GM18873 (cell line): ENCODE measurements around the gene TCEAL4.
"Not testable (repeated sequence)": the region's sequence is repeated elsewhere in the genome, so short reads cannot be mapped to it uniquely, and the experiment has no call there.

ENCODE experiments used
- ATAC-seq: cut with Tn5 transposase; IDR thresholded peaks from one replicate; pipeline ENCODE4 v1.9.1; 2021; ENCODE audit warnings: mild to moderate bottlenecking, moderate library complexity, moderate number of reproducible peaks; ENCODE audit not compliant: unreplicated experiment, low FRiP score

The TCEAL4 gene

DNA sequence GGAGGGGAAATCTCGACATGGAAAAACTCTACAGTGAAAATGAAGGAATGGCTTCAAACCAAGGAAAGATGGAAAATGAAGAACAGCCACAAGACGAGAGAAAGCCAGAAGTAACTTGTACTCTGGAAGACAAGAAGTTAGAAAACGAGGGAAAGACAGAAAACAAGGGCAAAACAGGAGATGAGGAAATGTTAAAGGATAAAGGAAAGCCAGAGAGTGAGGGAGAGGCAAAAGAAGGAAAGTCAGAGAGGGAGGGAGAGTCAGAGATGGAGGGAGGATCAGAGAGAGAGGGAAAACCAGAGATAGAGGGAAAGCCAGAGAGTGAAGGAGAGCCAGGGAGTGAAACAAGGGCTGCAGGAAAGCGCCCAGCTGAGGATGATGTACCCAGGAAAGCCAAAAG is 1.3 kb downstream of the TCEAL4 start:
- no peak for ATAC-seq

GRCh38 chrX:103592295-103592694 is 7.0 kb downstream of the TCEAL4 start:
- not testable (repeated sequence) for ATAC-seq

GRCh38 chrX:103595202-103595601 is 9.9 kb downstream of the TCEAL4 start:
- ATAC-seq, result not testable (repeated sequence)

DNA sequence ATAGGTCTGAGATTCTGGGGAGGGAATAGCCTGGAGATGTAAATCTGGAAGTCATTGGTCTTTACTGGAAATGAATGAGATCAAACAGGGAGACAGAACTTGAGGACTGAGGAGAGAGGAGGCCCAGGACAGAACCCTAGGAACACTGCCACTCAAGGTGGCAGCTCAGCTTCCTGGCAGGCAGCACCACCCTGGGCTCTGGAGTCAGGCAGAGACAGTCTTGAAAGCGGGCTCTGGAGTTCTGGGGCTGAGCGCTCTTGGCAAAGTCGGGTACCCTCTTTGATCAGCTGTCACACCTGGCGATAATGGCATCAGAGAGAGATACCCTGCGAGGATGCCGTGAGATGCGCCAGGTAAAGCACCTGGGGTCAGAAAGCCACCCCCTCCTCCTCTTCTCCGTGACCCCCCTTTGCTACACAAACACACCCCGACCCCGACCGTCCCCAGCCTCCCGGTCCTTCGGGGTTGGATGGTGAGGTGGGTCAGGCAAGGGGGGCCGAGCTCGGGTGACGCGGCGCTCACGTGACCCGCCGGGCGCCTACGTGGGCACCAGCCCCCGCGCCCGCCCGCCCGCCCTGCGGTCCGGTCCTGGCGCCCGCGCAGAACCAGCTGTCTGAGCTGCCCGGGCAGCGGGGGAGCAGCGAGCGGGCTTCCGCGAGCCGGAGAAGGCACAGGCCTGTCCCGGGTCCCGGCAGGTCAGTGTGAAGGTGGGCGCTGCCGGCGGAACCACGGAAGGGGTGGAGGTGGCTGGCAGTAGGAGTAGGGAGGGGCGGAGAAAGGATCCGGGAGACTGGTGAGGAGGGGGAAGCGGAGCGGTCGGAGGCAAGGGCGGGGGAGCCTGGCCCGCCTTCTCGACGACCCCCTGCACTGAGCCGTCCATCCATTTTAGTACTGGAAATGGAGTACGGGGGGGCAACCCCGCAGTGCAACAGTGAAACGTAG is 22.3 kb downstream of the TCEAL4 start, which contains the start of gene TCEAL3:
Gene TCEAL3 (plus strand): TSS at position 600 of the 942 bp plus-strand sequence. CDS start 1,102 bp downstream, outside the sequence.
- no peak for ATAC-seq

- ATAC-seq, result no peak
Measured at GRCh38 chrX:103608306-103608963, 23.1 kb downstream of the TCEAL4 start.

- ATAC-seq, result no peak
Measured at GRCh38 chrX:103610282-103610681, 25.0 kb downstream of the TCEAL4 start.

DNA sequence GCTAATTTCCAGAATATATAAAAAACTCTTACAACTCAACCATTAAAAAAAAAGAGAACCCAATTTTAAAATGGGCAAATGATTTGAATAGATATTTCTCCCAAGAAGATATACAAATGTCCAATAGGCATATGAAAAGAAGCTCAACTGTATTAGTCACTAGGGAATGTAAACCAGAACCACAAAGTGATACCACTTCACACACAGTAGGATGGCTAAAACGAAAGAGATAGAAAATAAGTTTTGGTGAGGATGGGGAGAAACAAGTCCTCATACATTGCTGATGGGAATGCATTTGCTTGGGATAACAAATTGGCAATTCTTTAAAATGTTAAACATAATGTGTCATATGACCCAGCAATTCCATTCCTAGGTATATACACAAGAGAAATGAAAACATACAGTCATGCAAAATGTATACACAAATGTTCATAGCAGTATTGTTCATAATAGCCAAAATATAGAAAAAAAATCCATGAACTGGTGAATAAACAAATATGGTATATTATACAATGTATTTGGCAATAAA is 28.1 kb downstream of the TCEAL4 start:
- no peak for ATAC-seq

DNA sequence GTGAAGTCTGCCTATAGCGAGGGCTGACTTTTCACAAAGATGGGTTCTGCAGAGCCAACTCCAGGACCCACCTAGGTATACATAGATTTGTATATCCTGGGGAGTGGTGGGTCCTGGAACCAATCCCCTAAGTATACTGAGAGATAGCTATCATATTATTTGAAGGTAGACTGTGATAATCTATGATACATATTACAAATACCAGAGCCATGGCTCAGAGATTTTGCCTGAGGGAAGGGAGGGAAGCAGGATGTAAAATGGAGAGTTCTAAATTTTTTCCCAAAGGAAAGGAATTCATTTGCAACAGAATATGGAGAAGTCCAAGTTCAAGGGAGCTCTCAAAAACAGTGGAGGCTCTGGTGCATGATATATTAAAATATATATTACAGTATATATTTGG is 29.7 kb downstream of the TCEAL4 start:
- no peak for ATAC-seq

DNA sequence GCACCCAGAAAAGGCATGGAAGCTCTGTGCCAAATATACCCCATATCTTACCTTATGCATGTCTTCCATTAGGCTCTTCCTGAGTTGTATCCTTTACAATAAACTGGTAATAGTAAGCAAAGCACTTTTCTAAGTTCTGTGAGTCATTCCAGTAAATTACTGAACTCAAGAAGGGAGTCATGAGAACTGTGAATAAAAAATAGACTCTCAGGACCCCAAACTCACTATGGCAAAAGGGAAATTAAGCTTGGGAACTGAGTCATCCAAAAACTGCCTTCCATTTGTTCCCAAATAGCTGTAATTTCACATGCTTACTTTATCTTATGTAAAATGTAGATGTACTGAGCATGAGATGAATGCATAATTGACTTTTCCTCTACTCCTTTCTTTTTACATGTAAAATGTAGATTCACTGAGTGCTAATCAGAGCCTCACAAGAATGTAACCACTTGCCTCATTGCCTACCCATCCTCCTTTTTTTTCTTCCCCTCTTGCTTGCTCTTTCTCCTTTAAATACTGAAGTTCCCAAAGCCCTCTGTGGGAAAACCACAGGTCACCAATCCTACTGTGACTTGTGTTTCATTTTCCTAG is 30.6 kb downstream of the TCEAL4 start:
- no peak for ATAC-seq

DNA sequence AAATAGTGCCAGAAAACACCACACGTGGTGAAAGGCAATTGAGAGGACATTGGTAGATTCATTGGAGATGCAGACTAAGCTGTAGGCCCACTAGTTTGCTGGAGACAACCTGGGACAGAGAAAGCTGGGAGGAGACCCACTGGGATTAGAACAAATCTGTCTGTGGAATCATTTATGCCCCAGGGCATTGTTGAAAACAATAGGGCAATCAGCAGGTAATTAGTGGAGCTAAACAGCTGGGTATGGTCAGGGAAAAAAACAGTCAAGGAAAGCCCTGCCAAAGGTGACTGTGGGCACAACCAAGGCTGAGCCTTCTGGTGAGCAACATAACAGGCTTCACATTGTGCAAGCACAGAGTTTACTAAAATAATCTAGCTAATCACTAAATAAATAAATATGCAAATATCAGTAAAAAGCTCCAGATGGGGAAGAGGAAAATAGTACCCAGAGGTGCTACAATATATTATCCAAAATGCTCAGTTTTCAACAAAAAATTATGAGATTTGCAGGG is 31.4 kb downstream of the TCEAL4 start:
- ATAC-seq, result no peak

GRCh38 chrX:103624111-103624510 is 38.8 kb downstream of the TCEAL4 start:
- no peak for ATAC-seq

- ATAC-seq, result no peak
Measured at GRCh38 chrX:103626855-103627254, 41.5 kb downstream of the TCEAL4 start.

DNA sequence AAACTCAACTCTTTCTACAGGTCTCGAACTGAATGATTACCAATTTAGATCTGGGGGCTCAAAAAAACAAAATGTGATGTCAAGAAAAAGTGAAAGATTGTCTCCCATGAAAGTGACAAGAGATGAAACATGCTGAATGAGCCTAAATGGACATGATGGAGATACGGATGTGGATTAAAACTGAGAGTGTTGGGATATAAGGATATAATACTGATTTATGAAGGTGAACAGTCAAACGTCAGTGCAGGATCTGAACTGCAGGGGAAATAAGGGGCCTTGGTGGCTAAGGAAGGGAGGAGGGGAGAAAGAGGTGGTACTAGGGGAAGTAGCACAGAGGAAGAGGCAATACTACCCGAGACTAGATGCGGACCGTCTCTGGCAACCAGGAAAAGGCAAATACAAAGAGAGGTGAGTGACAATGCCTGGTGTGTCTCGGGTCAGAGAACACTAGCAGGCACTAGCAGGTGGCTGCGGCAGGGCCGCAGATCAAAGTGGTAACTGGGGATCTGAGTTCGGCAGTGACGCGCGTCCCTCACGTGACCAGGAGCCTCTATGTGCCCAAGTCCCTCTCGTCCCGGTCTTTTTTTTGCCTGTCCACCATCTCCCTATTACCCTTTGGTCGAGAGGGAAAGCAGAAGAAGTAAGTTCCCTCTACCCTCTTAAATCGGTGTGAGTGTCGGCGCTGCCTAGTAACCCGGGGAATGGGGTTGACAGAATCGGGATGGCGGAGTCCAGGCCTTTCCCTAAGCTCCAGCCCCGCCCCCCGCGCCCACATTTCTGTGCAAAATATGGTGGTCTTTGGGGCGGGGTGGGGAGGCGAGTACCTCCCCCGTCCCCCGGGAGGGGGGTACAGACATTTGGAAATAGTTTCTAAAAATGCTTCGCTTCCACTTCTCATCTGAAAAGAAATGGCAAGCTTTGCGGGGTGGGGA is 43.3 kb downstream of the TCEAL4 start, which contains the start of gene TCEAL1:
Gene TCEAL1 (plus strand): TSS at position 590 of the 932 bp plus-strand sequence. CDS start 942 bp downstream, outside the sequence.
- ATAC-seq, result peak; percentile 51

DNA sequence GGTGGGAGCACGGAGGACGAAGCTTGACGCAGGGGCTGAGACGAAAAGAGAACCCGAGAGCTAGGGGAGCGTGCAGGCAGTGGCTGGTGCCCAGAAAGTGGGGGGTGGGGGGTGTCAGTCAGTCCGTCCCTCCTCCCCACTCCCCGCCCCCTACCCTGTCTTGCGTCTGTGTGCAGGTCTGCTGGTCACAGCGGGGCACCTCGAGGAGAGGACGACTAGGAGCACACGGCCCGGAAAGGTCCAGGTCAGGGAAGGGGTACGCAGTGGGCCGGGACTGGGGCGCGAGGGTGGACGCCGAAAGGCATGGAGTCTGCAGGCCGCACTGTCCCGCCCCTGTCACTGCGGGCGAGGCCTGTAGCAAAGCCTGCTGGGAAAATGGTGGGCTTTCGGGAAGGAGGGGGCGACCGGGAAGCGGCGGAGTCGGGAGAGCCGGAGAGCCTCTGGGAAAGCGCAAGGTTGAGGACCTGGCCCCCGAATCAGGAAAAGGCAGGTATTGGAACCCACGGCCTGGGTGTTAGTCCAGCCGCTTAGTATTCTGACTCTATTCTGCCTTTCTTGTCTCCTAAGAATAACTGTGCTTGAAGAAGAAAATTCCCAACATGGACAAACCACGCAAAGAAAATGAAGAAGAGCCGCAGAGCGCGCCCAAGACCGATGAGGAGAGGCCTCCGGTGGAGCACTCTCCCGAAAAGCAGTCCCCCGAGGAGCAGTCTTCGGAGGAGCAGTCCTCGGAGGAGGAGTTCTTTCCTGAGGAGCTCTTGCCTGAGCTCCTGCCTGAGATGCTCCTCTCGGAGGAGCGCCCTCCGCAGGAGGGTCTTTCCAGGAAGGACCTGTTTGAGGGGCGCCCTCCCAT is 44.2 kb downstream of the TCEAL4 start:
- no peak for ATAC-seq

GRCh38 chrX:103630171-103630511 is 44.8 kb downstream of the TCEAL4 start:
- ATAC-seq, result no peak

DNA sequence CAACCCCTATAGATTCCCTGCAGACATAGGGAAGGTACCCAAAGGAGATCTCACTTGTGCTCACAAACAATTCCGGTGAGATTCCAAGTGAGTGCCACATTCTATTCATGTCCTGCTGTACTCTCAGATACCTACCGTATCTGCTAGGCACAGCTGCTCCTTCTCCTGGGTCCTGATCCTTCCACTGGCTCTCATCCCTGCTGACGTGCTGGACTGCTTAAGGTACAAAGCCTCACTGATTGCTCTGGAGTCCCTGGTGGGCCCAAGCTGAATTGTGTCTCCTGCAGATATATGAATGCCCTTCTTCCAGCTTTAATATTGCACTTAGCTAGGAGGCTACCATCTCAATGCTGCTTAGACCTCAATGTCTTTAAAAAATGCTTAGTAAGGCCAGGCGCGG is 45.8 kb downstream of the TCEAL4 start:
- no peak for ATAC-seq

DNA sequence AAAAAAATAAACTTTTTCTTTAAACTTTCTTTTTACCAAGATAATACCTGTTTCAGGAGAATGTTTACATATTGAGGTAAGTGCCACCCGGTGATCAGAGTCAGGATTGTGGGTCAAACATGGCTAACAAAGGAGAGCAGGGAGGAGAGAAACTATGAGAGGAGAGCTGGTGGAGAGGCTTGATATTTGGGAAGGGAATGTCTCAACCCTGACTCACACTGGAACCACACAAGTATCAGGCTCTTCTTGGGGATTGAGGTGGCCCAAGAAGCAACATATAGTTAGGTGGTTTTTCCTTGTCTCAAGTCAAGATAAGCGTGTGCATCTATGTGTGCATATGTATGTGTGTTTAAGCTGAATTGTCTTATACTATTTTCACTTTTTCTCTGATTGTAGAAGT is 50.1 kb downstream of the TCEAL4 start:
- ATAC-seq, result no peak
